Epithelial cell of esophagus (primary cell): ENCODE data around the gene ZNF503.
A peak's percentile ranks its signal among the peaks of the same experiment; 100 is the strongest.

Source experiments
- DNase-seq: peaks from one replicate; pipeline ENCODE4 v3.0.0; 2010; ENCODE audit warnings: low read depth
- H3K4me3 ChIP-seq: 2 replicates; pipeline ENCODE4 v1.5.1; 2011; ENCODE audit warnings: mild to moderate bottlenecking, low read length, control low read depth
- CTCF ChIP-seq: IDR thresholded peaks from 2 replicates; pipeline ENCODE4 v1.5.1; 2011; ENCODE audit warnings: low read depth, mild to moderate bottlenecking, low read length, control low read depth, inconsistent platforms; ENCODE audit not compliant: insufficient read depth; ENCODE audit errors: missing control alignments

The ZNF503 gene

DNA sequence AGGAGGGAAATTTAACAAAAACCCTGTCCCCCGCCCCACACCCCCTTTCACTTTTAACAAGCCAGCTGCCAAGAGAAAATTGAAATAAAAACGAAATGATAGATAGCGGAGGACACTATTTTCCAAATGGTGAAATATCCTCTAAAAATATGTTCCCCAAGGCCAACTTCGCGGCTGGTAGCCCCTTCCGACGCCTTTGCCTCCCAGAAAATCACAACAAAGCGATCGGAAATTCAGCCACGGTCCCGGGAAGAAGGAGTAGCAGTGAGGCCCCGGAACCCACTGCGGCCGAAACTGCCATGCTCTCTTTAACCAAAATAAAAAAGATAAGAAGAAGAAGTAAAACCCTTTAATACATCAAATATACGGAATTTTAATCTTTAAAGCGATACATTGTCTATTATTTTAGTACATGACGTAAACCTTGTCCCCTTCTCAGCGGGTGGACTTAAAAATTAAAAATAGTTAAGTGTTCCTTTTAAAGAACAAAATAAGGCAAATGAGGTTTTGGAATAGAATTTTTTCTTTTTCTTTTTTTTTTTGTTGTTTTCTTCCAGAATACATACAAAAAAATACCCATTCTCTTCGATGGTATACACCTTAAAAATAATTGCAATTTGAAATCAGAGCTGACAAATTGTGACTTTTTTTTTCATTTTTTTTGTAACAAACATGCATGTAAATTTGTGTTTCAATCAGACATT, 3.9 kb downstream of the ZNF503 start:
- peak overlapping the region; percentile 96 for H3K4me3 ChIP-seq
- DNase-seq: peak; percentile 40
- TF ChIP-seq CTCF: no peak

DNA sequence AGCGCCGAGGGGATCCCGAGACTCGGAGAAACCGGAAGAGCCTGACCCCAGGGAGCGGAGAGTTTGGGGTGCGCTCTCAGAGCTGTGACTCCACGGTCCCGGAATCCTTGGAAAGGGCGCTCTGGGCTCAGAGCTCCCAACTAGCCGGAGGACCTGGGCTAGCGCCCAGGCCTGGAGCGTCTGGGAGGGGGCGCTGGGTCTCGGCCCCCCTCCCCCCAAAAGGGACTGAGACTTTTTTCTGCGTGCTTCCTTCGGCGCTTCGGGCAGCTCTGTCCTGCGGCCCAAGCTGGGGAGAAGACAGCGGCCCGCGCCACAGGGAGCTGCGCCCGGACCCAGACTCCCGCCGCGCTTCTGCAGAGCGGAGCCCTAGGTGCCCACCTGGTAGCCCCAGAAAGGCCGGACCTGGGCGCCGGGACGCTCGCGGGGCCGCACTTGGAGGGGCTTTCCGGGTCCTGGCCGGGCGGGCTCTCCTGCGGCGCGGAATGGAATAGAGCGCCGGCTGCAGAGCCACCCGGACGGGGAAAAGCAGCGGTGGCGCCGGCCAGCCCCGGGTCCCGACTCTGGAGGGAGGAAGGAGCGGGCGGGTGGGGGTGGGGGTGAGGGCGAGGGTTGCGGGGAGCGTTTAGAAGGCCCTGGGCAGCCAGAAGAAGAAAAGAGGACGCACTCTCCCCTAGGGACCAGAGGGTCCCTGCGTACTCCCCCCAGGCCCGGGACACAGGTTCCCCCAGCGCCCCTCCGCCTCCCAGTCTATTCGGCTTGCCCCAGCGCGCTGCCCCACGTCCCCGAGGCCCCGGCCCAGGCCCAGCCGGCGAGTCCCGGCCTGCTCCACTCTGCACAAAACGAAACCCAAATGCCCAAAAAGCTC, 4.7 kb downstream of the ZNF503 start:
- DNase-seq: peak; percentile 49
- TF ChIP-seq CTCF: no peak

GRCh38 chr10:75395932-75396630, 5.5 kb downstream of the ZNF503 start:
- DNase-seq: peak; percentile 15
- H3K4me3 ChIP-seq: peak overlapping the region; percentile 96
- TF ChIP-seq CTCF: no peak

More for the DNA sequence above, 4.7 kb downstream of the ZNF503 start:
- H3K4me3 ChIP-seq: peak overlapping the region; percentile 96

DNA sequence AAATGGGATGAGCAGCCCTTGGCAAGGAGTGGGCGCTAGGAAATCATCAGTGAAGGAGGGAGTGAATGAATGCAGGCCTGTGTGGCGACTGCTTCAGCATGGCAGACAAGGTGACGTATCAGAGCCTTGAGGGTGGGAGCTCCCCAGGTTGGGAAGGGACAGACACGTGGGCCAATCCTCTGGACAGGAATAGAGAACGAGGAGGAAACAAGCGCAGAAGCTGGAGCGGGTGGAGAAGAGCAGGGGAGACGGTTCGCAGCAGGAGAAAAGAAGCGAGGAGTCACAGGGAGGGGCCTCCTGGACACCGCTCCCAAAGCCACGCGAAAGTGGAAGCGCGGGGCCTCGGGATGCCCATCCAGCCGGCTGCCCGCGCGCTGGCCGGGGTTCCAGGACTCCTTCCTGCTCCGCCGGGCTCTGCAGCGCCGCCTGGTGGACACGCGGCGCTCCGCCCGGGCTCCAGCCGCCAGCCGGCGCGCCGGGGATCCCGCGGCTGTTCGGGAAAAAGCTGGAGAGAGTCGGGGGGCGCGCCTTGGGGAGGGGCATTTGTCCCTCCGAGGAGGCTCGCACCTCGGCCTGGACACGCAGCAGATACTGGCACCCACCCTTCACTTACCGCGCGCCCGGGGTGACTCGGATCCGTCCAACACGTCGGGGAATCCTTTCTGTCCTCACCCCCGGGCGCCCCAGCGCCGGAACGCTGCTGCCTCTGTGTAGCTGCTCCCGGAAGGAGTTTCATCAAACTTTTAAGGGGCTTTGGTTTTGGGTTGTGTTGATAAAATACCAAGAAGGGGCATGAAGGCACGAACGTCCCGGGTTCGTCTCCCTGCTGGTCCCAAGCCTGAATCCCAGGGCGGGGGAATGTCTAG, 6.3 kb downstream of the ZNF503 start:
- H3K4me3 ChIP-seq: peak overlapping the region; percentile 96
- DNase-seq: peak; percentile 52
- peak; percentile 37 for TF ChIP-seq CTCF

DNA sequence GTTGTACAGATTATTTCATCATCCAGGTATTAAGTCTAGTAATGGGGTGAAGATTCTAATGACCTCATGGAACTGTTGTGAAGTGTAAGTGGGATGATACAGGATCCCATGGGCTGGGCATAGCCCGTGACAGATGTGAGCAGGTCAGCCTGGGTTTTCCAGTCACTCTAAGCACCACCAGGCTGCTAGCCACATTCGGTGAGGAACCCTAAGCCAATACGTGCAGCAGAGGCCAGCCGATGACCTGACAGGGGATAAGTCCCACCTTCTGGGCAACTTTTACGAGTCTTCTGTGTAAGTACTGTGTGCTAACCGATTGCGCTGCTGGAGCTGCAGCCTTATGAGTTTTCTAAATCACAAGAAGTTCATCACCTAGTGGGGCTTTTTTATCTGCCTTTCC, 7.3 kb downstream of the ZNF503 start:
- H3K4me3 ChIP-seq: no peak overlapping the region
- no peak for DNase-seq
- peak; percentile 2 for TF ChIP-seq CTCF

DNA sequence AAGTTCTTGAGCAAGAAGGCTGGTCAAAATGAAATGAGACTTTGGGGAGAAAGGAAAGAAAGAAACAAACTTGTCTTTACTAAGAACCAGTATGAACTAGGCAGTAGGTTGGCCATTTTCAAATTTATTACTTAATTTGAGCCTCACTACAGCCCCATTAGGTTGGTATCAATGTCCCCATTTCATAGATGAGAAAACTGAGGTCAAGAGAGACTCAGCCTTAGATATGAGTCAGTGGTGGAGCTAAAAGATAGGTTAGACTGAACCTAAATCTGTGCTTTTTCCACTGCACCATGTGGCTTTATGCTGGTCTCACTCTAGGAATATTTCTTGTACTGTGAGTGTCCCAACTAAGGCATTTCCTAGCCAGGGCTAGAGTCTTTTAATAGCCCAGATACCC, 8.8 kb downstream of the ZNF503 start:
- no peak for TF ChIP-seq CTCF
- no peak for DNase-seq
- H3K4me3 ChIP-seq: no peak overlapping the region
